OCI-LY1 (cell line): ENCODE results near the gene ARMH1.

Experiments
- EZH2 ChIP-seq: fragments of 200-600 bp; sonication (generic), shearing (Covaris generic); IDR thresholded peaks from 2 replicates; pipeline ENCODE4 v1.8.0; 2017; ENCODE audit warnings: borderline replicate concordance, mixed run types, mild to moderate bottlenecking, antibody characterized with exemption, low read length, moderate library complexity, mixed read lengths
- TF ChIP-seq, protein P1 (sequence below): fragments of 200-600 bp; sonication (generic), shearing (Covaris generic); IDR thresholded peaks from 2 replicates; pipeline ENCODE4 v1.5.1; 2017; ENCODE audit warnings: mild to moderate bottlenecking, antibody characterized with exemption, low read length, moderate library complexity, mixed read lengths

DNA sequence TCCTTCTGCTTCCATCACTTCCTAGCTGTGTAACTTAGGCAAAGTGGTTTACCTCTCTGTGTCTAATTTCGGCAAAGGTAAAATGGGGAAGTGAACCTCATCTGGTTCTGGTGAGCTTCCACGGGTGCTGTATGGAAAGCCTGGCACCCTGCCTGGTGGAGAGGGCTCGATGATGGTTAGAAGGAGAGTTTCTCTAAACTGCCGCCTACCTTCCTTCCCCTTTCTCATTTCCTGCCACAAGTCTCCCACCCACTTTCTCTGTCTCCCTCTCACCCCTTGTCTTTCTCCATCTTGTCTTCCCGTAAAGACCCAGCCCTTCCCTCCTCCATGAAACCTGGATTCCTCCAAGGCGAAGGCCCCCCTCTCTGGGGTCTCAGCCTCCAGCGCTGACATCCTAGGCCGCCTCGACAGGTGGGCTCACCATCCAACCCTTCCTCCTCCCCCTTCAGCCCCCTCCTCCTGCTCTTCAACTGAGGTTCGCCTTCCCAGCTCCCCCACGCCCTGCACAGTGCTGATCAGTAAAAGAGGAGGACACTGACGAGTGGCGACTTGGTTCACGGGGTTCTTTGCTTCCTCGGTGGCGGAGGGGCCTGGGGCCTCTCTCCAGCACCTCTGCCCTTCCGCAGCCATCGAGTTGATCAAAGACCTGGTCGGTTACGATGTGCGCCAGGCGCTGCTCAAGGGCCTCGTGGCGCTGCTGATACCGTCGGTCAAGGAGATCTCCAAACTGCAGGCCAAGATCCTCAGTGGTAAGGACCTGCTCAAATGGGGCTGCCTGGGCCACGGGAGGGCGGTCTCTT lies 49.2 kb downstream of the ARMH1 start:
- TF ChIP-seq, protein P1, sequence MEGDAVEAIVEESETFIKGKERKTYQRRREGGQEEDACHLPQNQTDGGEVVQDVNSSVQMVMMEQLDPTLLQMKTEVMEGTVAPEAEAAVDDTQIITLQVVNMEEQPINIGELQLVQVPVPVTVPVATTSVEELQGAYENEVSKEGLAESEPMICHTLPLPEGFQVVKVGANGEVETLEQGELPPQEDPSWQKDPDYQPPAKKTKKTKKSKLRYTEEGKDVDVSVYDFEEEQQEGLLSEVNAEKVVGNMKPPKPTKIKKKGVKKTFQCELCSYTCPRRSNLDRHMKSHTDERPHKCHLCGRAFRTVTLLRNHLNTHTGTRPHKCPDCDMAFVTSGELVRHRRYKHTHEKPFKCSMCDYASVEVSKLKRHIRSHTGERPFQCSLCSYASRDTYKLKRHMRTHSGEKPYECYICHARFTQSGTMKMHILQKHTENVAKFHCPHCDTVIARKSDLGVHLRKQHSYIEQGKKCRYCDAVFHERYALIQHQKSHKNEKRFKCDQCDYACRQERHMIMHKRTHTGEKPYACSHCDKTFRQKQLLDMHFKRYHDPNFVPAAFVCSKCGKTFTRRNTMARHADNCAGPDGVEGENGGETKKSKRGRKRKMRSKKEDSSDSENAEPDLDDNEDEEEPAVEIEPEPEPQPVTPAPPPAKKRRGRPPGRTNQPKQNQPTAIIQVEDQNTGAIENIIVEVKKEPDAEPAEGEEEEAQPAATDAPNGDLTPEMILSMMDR: no peak
- TF ChIP-seq EZH2: no peak
